Colonic mucosa (tissue), 4 donors: ENCODE data around the gene TUSC7. TPM values are rescaled to one million over a fixed set of nuclear protein-coding genes. Genes with fewer than 3 reads are reported as not detected.

ENCODE experiments used
- DNase-seq: peaks from one replicate; pipeline ENCODE4 v3.0.0-alpha.2; 2020
- H3K27ac ChIP-seq: fragments of 200-600 bp; one replicate; pipeline ENCODE4 v1.8.0; 2021
- H3K27me3 ChIP-seq: fragments of 200-600 bp; one replicate; pipeline ENCODE4 v1.8.0; 2021
- H3K36me3 ChIP-seq: fragments of 200-600 bp; one replicate; pipeline ENCODE4 v1.8.0; 2021
- H3K4me1 ChIP-seq: fragments of 200-600 bp; one replicate; pipeline ENCODE4 v1.8.0; 2021; ENCODE audit warnings: mild to moderate bottlenecking
- H3K4me3 ChIP-seq: fragments of 200-600 bp; one replicate; pipeline ENCODE4 v1.8.0; 2021
- H3K9ac ChIP-seq, 2 donors: one replicate each; pipeline ENCODE4 v1.7.0; 2013; ENCODE audit warnings: control low read depth in 2 of 2, low read depth in 2 of 2, low read length in 2 of 2
- H3K9me3 ChIP-seq: fragments of 200-600 bp; one replicate; pipeline ENCODE4 v1.8.0; 2021
- CTCF ChIP-seq: fragments of 200-600 bp; IDR thresholded peaks from one replicate; pipeline ENCODE4 v1.8.0; 2022; ENCODE audit warnings: antibody characterized with exemption, mild to moderate bottlenecking
- intact Hi-C: fragments of 100-400 bp; cut with DNase I; formaldehyde crosslinking; loops from one replicate; pipeline ENCODE4 v1.14.1; 2022
- total RNA-seq, 2 donors: library from RNA; stranded (reverse); fragmentation: NEBNext Ultra II Directional in 1 of 2; extraction: Animal tissue kit (Norgen Biotek cat#: 25700) in 1 of 2; gene quantifications; one replicate each; pipeline ENCODE4 v1.2.1, GENCODE V29; 2021
- donor health status: healthy.
- donor health status: DM: no; HTN: no; CAD: no.
- donor health status: DM: no; HTN: no; CAD: no.

Gene TUSC7
- total RNA-seq, 2 donors from 2014 or later = not detected

GRCh38 chr3:116740293-116740692, 30.7 kb downstream of the TUSC7 start:
- H3K9me3 ChIP-seq = no peaks in the 10 kb centered on the region
- no peaks in the 10 kb centered on the region for H3K27me3 ChIP-seq
- no peaks in the 10 kb centered on the region for H3K4me1 ChIP-seq
- H3K4me3 ChIP-seq = no peak overlapping the region
- H3K36me3 ChIP-seq = no peaks in the 10 kb centered on the region
- DNase-seq = no peak
- intact Hi-C loops = no loop called here
- TF ChIP-seq CTCF = no peak
- H3K9ac ChIP-seq = no peak overlapping the region
- no peak overlapping the region for H3K27ac ChIP-seq

GRCh38 chr3:116741467-116741866, 31.9 kb downstream of the TUSC7 start:
- H3K4me1 ChIP-seq = no peaks in the 10 kb centered on the region
- H3K9me3 ChIP-seq = no peaks in the 10 kb centered on the region
- no peak for TF ChIP-seq CTCF
- no peak overlapping the region for H3K4me3 ChIP-seq
- no peak overlapping the region for H3K9ac ChIP-seq
- no peak for DNase-seq
- H3K27ac ChIP-seq = no peak overlapping the region
- intact Hi-C loops = no loop called here
- H3K36me3 ChIP-seq = no peaks in the 10 kb centered on the region
- no peaks in the 10 kb centered on the region for H3K27me3 ChIP-seq

- no peaks in the 10 kb centered on the region for H3K27me3 ChIP-seq
- H3K36me3 ChIP-seq = no peaks in the 10 kb centered on the region
- H3K27ac ChIP-seq = no peak overlapping the region
- no peak for DNase-seq
- intact Hi-C loops = no loop called here
- no peaks in the 10 kb centered on the region for H3K4me1 ChIP-seq
- no peak overlapping the region for H3K9ac ChIP-seq
- no peak overlapping the region for H3K4me3 ChIP-seq
- TF ChIP-seq CTCF = no peak
- H3K9me3 ChIP-seq = no peaks in the 10 kb centered on the region
These were observed 33.5 kb downstream of the TUSC7 start for GRCh38 chr3:116743062-116743461.

- intact Hi-C loops = no loop called here
- DNase-seq = no peak
- Histone ChIP-seq H3K36me3 (no peaks in the 10 kb centered on the region), H3K27ac (no peak overlapping the region), H3K9me3 (no peaks in the 10 kb centered on the region), H3K4me1 (no peaks in the 10 kb centered on the region), H3K9ac (no peak overlapping the region), H3K27me3 (no peaks in the 10 kb centered on the region), H3K4me3 (no peak overlapping the region)
- TF ChIP-seq CTCF = no peak
These were observed 39.8 kb downstream of the TUSC7 start for GRCh38 chr3:116749388-116749787.

GRCh38 chr3:116757315-116757714, 47.7 kb downstream of the TUSC7 start:
- no peak overlapping the region for H3K4me3 ChIP-seq
- H3K9me3 ChIP-seq = no peaks in the 10 kb centered on the region
- intact Hi-C loops = loop anchor here (5.0 kb wide), 1 partner anchor 620 kb away; no protein-coding TSS in a partner anchor
- H3K27ac ChIP-seq = no peak overlapping the region
- no peaks in the 10 kb centered on the region for H3K4me1 ChIP-seq
- no peak for TF ChIP-seq CTCF
- no peak overlapping the region for H3K9ac ChIP-seq
- no peaks in the 10 kb centered on the region for H3K27me3 ChIP-seq
- no peaks in the 10 kb centered on the region for H3K36me3 ChIP-seq
- DNase-seq = no peak

- intact Hi-C loops = loop anchor here (5.0 kb wide), 1 partner anchor 622 kb away; no protein-coding TSS in a partner anchor
These were observed 49.7 kb downstream of the TUSC7 start for GRCh38 chr3:116759316-116759715.

More at GRCh38 chr3:116759316-116759715, 49.7 kb downstream of the TUSC7 start:
- no peak for TF ChIP-seq CTCF
- H3K27ac ChIP-seq = no peak overlapping the region
- no peaks in the 10 kb centered on the region for H3K9me3 ChIP-seq
- H3K4me1 ChIP-seq = no peaks in the 10 kb centered on the region
- H3K9ac ChIP-seq = no peak overlapping the region
- H3K36me3 ChIP-seq = no peaks in the 10 kb centered on the region
- H3K4me3 ChIP-seq = no peak overlapping the region
- DNase-seq = no peak
- H3K27me3 ChIP-seq = no peaks in the 10 kb centered on the region
